ENCODE results near the gene CRISPLD2.

CRISPLD2 gene

DNA sequence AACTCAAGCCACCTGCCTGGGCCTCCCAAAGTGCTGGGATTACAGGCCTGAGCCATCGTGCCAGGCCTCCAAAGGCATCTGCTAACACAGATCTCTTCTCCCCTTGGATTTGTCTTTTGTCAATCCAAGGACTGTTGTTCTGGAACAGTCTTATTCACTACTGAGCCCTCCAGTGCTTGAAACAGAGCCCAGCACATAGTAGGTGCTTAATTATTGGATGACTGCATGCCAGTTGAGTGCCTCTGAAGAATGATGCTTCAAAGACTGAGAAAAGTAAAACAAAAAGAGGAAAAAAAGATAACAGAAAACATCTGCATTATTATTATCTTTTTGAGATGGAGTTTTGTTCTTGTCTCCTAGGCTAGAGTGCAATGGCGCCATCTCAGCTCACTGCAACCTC is 1.7 kb upstream of the CRISPLD2 start:
- TF ChIP-seq, protein P1, sequence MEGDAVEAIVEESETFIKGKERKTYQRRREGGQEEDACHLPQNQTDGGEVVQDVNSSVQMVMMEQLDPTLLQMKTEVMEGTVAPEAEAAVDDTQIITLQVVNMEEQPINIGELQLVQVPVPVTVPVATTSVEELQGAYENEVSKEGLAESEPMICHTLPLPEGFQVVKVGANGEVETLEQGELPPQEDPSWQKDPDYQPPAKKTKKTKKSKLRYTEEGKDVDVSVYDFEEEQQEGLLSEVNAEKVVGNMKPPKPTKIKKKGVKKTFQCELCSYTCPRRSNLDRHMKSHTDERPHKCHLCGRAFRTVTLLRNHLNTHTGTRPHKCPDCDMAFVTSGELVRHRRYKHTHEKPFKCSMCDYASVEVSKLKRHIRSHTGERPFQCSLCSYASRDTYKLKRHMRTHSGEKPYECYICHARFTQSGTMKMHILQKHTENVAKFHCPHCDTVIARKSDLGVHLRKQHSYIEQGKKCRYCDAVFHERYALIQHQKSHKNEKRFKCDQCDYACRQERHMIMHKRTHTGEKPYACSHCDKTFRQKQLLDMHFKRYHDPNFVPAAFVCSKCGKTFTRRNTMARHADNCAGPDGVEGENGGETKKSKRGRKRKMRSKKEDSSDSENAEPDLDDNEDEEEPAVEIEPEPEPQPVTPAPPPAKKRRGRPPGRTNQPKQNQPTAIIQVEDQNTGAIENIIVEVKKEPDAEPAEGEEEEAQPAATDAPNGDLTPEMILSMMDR (IDR thresholded peaks at IDR 0.05; ENCODE audit: control extremely low read depth, extremely low read depth, low read depth, missing control alignments) = no peak
- no peak for DNase-seq (ENCODE audit: extremely low spot score)
- ChIA-PET CTCF (interaction anchor here (0.9 kb wide), 1 partner anchor 79 kb away, joined by 3 read pairs; no protein-coding TSS in a partner anchor), POLR2A (no interaction called here)

DNA sequence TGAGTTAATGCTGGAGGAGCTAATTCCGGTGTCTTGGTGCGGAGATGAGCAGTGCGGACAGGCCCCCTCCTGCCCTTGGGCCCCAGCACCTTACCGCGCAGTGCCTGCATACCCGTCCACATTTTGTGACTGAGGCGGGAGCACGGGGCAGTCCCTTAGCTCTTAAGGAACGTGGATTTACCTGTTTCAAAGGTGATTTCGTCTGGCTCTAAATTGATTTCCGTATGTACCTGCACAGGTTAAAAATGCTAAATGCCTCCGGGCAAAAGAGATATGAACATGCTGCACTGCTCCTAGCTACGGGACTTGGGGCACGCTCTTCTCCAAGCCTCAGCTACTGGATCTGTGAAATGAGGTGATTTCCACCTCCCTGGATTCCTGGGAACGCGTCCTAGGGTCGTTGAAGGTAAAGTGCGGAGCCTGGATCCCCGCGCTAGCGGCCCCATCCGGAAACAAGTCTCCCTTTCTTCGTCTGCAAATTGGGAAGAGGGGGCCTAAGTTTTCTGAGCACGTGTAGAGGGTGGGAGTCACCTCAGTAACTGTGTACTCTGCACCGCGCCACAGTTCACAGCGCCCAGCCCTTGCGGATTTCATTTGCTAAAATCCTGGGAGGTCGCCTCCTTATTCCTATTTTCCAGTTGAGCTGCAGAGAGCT is 669 bp upstream of the CRISPLD2 start:
- ChIA-PET CTCF (interaction anchor here (0.9 to 1.6 kb wide), 2 partner anchors 20 to 80 kb away, joined by 3 to 5 read pairs; no protein-coding TSS in a partner anchor), POLR2A (no interaction called here)
- TF ChIP-seq, protein P1 (IDR thresholded peaks at IDR 0.05; ENCODE audit: control extremely low read depth, extremely low read depth, low read depth, missing control alignments) = no peak
- no peak for DNase-seq (ENCODE audit: extremely low spot score)

DNA sequence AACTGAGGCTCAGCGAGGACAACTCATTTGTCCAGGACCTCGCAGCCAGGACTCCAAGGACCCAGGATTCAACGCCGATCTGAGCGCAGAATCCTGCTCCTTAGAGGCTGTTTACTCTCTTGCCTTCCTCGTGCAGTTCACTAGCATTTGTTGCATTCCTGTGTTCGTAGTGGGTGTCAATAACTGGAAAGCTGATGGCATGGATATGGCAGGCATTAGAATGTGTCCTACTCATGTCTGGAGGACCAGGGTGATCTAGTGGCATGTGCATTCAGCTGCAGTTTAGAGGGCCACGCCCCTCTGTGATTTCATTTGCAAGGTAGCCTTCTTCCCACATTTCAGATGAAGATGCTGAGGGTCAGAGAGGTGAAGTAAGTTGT is 510 bp downstream of the CRISPLD2 start:
- ChIA-PET POLR2A (no interaction called here), CTCF (interaction anchor here (1.2 to 1.6 kb wide), 2 partner anchors 18 to 105 kb away, joined by 3 to 5 read pairs; no protein-coding TSS in a partner anchor)
- no peak for DNase-seq (ENCODE audit: extremely low spot score)
- TF ChIP-seq, protein P1 (IDR thresholded peaks at IDR 0.05; ENCODE audit: control extremely low read depth, extremely low read depth, low read depth, missing control alignments) = no peak

DNA sequence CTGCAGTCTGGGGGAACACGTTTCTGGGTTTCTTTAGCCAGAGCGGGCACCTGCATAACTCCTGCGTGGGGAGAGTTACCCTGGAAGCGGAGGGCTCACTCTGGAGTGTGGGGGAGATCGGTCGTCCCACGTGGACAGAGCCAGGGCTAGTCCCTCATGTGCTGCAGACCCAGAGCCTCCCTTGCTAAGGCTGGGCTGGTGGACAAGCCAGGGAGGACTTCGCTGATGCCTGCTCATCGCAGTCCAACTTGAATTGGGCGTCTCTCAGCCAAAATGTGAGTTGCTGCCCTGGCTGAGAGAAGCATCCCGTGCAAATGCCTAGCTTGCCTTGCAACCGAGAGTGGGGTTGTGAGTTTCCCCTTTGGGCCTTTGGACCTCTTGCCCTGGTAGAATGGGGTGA is 986 bp downstream of the CRISPLD2 start:
- no peak for DNase-seq (ENCODE audit: extremely low spot score)
- TF ChIP-seq, protein P1 (IDR thresholded peaks at IDR 0.05; ENCODE audit: control extremely low read depth, extremely low read depth, low read depth, missing control alignments) = no peak
- ChIA-PET CTCF (interaction anchor here (1.2 to 1.6 kb wide), 2 partner anchors 18 to 104 kb away, joined by 3 to 5 read pairs; no protein-coding TSS in a partner anchor), POLR2A (no interaction called here)

DNA sequence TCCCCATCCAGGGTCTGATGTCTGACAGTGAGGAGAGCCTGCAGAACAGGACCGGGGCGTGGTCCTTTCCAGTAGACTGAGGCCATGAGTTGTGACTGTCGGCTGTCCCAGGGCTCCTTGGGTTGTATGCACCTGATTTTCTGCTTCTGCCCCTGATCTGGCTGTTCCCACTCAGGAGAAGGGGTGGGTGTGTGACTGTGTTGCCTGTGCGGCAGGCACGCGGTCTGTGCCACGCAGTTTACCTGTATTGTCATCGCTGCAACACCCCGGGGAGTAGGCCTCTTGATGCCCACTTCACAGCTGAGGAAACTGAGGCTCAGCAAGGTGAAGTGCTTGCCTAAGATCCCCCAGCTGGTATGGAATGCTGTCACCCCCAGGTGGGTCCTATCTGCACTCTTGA is 1.4 kb downstream of the CRISPLD2 start:
- ChIA-PET CTCF (no interaction called here), POLR2A (no interaction called here)
- no peak for DNase-seq (ENCODE audit: extremely low spot score)
- TF ChIP-seq, protein P1 (IDR thresholded peaks at IDR 0.05; ENCODE audit: control extremely low read depth, extremely low read depth, low read depth, missing control alignments) = no peak

DNA sequence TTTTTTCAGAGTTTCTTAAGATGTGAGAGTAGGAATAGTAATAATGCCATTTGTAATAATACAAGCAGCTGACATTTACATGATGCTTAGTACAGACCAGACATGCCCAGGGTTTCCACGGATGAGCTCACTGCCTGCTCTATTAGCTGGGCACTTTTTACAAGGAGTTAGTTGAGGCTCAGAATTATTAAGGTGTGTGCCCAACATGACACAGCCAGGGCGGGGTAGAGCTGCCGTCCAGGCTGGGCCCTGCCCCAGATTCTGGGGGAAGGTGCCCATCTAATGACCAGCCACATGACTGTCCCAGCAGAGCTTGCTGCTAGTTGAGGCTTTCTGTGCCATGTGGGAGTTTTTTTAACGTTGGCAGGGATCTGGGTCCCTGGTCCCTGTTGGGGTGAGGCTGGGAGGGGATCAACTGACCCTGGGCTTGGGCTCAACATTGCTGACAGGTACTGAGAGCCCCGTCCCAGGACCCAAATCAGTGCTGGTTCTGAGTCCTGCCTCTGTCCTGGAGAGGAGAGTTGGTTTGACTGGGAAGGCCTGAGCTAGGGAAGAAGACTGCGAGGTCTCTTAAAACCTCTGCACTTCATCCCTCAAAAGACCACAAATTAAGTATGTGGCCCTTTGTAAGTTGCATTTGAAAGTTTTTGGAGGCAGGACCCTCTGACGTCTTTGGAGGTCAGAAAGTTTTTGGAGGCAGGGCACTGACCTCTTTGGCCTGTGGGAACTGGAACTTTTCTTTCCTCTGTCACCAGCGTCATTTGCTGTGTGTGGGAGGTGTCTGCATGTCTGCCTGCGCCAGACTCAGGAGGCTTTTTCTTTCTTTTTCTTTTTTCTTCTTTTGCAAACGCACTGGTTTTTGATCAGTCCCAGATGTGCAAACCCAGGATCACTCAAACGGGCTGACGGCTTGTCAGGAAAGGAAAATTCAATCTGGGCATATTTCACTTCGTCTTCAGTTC is 2.2 kb downstream of the CRISPLD2 start:
- TF ChIP-seq, protein P1 (IDR thresholded peaks at IDR 0.05; ENCODE audit: control extremely low read depth, extremely low read depth, low read depth, missing control alignments) = no peak
- ChIA-PET POLR2A (no interaction called here), CTCF (no interaction called here)
- no peak for DNase-seq (ENCODE audit: extremely low spot score)

All from GM10248 (cell line).